ACC112 (cell line): ENCODE measurements around the gene LAIR2.

Experiments
- H2AFZ ChIP-seq: fragments of 200-600 bp; sonication (generic); one replicate; pipeline ENCODE4 v1.6.0; 2017; ENCODE audit warnings: antibody characterized with exemption, low read length; ENCODE audit not compliant: unreplicated experiment
- H3K27ac ChIP-seq: fragments of 200-600 bp; sonication (generic); 2 replicates; pipeline ENCODE4 v1.5.1; 2014; ENCODE audit warnings: low read depth, mild to moderate bottlenecking, antibody characterized with exemption, low read length, moderate library complexity
- H3K27me3 ChIP-seq: fragments of 200-600 bp; sonication (generic); 2 replicates; pipeline ENCODE4 v1.6.1; 2014; ENCODE audit warnings: mild to moderate bottlenecking, antibody characterized with exemption, low read length, moderate library complexity, mixed read lengths; ENCODE audit not compliant: insufficient read depth
- H3K36me3 ChIP-seq: fragments of 200-600 bp; sonication (generic); 2 replicates; pipeline ENCODE4 v1.6.1; 2016; ENCODE audit warnings: mild to moderate bottlenecking, antibody characterized with exemption, low read length, moderate library complexity, mixed read lengths; ENCODE audit not compliant: insufficient read depth
- H3K4me1 ChIP-seq: fragments of 200-600 bp; sonication (generic); one replicate; pipeline ENCODE4 v1.6.1; 2016; ENCODE audit warnings: low read length, mixed read lengths; ENCODE audit not compliant: insufficient read depth, unreplicated experiment, control insufficient read depth
- H3K4me3 ChIP-seq: fragments of 200-600 bp; sonication (generic); 2 replicates; pipeline ENCODE4 v1.5.1; 2014; ENCODE audit warnings: mild to moderate bottlenecking, low read depth, low read length
- H3K79me2 ChIP-seq: fragments of 200-600 bp; sonication (generic); one replicate; pipeline ENCODE4 v1.6.0; 2016; ENCODE audit warnings: low read length; ENCODE audit not compliant: control insufficient read depth, unreplicated experiment, insufficient read depth

LAIR2 gene

DNA sequence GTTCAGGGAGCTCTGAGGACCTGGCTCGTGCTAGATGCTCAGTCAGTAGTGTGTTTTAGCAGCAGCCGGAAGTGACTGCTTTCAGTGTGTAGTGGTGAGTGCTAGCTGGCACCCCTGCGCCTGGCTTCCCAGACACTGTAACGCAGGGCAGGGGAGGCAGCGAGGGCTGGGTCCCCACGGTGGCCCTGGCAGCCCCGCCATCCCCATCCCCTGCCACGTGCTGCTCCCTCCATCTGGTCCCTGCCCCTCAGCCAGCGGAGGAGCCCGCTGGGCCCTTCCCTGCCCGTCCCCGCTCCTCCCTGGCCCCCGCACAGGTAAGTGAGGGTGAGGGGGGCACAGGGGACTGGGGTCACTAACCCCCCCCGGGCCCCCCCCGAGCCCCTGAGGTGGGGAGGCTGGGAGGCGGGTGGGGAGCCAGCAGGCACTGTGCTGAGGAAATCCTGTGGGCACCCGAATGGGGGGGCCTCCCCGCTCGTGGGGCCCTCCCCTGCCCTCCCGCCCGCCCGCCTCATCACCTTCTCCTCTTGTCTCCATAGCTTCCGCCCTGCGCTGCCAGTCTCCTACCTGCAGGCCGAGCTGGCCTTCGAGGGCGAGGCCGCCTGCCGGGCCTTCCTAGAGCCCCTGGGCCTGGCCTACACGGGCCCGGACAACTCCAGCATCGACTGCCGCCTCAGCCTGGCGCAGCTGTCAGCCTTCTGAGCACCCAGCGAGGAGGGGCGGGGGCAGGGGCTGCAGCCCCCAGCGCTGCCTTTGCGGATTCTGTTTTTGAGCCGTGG, 42.2 kb upstream of the LAIR2 start:
- no peaks in the 10 kb centered on the region for H3K36me3 ChIP-seq
- H3K4me1 ChIP-seq, result peaks cover 6% of the 10 kb centered on the region
- H3K4me3 ChIP-seq, result no peak overlapping the region
- peaks cover 14% of the 10 kb centered on the region for H3K79me2 ChIP-seq
- no peak overlapping the region for H2AFZ ChIP-seq
- H3K27ac ChIP-seq, result no peak overlapping the region
- H3K27me3 ChIP-seq, result no peaks in the 10 kb centered on the region

GRCh38 chr19:54461210-54461609, 41.4 kb upstream of the LAIR2 start:
- Histone ChIP-seq H3K36me3 (no peaks in the 10 kb centered on the region), H3K27ac (no peak overlapping the region), H3K79me2 (peaks cover 12% of the 10 kb centered on the region)

GRCh38 chr19:54461613-54462012, 41.0 kb upstream of the LAIR2 start:
- Histone ChIP-seq H3K27ac (no peak overlapping the region), H3K27me3 (no peaks in the 10 kb centered on the region), H3K36me3 (no peaks in the 10 kb centered on the region), H3K4me3 (peak overlapping the region; percentile 80; the same call in 1 of the 2 replicates), H3K79me2 (peaks cover 12% of the 10 kb centered on the region), H3K4me1 (peaks cover 6% of the 10 kb centered on the region), H2AFZ (no peak overlapping the region)

More at GRCh38 chr19:54461210-54461609, 41.4 kb upstream of the LAIR2 start:
- H3K4me1 ChIP-seq, result peaks cover 6% of the 10 kb centered on the region
- H2AFZ ChIP-seq, result no peak overlapping the region
- H3K27me3 ChIP-seq, result no peaks in the 10 kb centered on the region
- H3K4me3 ChIP-seq, result no peak overlapping the region

GRCh38 chr19:54462047-54462654, 40.5 kb upstream of the LAIR2 start:
- H3K27ac ChIP-seq, result peak overlapping the region; percentile 90; the same call in 1 of the 2 replicates
- peaks cover 12% of the 10 kb centered on the region for H3K79me2 ChIP-seq
- H3K27me3 ChIP-seq, result no peaks in the 10 kb centered on the region
- peak overlapping the region; percentile 80 for H3K4me3 ChIP-seq
- H3K4me1 ChIP-seq, result peaks cover 6% of the 10 kb centered on the region
- H2AFZ ChIP-seq, result no peak overlapping the region
- H3K36me3 ChIP-seq, result no peaks in the 10 kb centered on the region

- Histone ChIP-seq H3K4me1 (peaks cover 6% of the 10 kb centered on the region), H2AFZ (no peak overlapping the region), H3K27me3 (no peaks in the 10 kb centered on the region), H3K79me2 (peaks cover 10% of the 10 kb centered on the region), H3K36me3 (no peaks in the 10 kb centered on the region), H3K4me3 (peak overlapping the region; percentile 80), H3K27ac (peak overlapping the region; percentile 90)
These were observed 39.7 kb upstream of the LAIR2 start for GRCh38 chr19:54462655-54463530.

DNA sequence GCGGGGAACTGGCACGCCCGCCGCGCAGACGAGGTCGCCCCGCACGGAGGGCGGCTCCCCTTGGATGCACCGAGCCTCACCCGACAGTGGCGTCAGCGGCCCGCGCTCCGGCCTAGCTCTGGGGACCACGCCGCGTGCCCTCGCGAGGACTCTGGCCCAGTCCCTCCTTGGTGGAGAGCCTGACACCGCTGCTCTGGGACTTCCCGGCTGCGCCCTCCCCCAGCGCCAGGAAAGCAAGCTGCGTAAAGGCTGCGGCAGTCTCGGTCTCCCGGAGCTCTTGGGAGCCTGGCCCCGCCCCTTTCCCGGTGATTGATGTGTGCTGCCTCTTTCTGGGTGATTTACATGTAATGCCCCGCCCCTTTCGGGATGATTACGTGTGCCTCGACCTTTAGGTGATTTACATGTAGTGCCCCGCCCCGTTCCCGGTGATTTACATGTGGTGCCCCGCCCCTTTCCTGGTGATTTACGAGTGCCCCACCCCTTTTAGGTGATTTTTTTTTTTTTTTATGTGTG, 39.0 kb upstream of the LAIR2 start, which contains the start of gene LENG9:
TSS of gene LENG9 (minus strand) at position 248 of the 513 bp plus-strand sequence. CDS start 252 bp downstream, outside the sequence.
- peak within 1 kb of the TSS; percentile 78 for H2AFZ ChIP-seq
- H3K36me3 ChIP-seq, result no peaks in the 10 kb centered on the region
- peaks cover 10% of the 10 kb centered on the region for H3K79me2 ChIP-seq
- peaks cover 6% of the 10 kb centered on the region for H3K4me1 ChIP-seq
- peak within 1 kb of the TSS; percentile 80 for H3K4me3 ChIP-seq
- peak within 1 kb of the TSS; percentile 90 for H3K27ac ChIP-seq
- H3K27me3 ChIP-seq, result no peaks in the 10 kb centered on the region

GRCh38 chr19:54464044-54464629, 38.5 kb upstream of the LAIR2 start:
- Histone ChIP-seq H3K27me3 (no peaks in the 10 kb centered on the region), H2AFZ (peak overlapping the region; percentile 78), H3K27ac (peak overlapping the region; percentile 90), H3K79me2 (peaks cover 5% of the 10 kb centered on the region), H3K4me3 (peak overlapping the region; percentile 80), H3K36me3 (no peaks in the 10 kb centered on the region), H3K4me1 (peaks cover 6% of the 10 kb centered on the region)

DNA sequence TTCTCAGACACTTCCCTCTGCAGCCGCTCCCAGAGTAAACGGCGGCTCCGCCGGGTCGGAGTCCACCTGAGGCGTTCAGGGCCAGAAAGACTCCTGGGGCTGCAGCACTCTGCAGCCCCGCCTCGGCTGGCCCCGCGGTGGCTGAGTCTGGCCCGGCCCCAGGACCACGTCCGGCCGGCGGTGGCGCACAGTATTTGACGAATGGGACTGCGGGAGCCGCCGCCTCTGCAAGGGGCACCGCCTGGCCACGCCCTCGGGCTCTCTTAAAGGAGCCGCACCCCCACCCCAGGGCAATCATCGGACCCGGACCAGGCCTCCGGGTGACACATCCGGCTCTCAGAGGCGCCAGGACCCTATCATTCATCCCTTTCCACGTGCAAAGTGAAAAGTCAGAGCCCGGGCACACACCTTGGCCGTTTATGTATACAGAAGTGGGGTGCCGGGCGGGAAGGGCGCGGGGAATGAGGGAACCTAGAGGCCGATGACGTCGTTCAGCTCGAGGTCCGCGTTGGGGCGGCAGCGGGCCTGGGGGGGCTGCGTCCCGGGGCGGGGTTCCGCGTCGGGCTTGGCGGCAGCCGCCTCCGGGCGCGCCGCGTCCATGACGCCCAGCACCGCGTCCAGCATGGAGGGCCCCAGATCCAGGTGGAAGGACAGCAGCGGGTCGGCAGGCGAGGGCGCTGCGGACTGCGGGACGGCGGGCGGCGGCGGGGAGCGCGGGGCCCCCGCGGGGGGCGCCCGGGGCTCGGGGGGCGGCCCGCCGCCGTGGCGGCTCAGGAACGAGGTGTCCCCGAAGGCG, 37.8 kb upstream of the LAIR2 start:
- H3K36me3 ChIP-seq, result no peaks in the 10 kb centered on the region
- H3K4me3 ChIP-seq, result peak overlapping the region; percentile 80
- peak overlapping the region; percentile 78 for H2AFZ ChIP-seq
- no peaks in the 10 kb centered on the region for H3K27me3 ChIP-seq
- peaks cover 6% of the 10 kb centered on the region for H3K4me1 ChIP-seq
- peaks cover 3% of the 10 kb centered on the region for H3K79me2 ChIP-seq
- peak overlapping the region; percentile 90 for H3K27ac ChIP-seq

GRCh38 chr19:54465426-54466109, 37.1 kb upstream of the LAIR2 start:
- Histone ChIP-seq H3K4me1 (peaks cover 6% of the 10 kb centered on the region), H3K36me3 (no peaks in the 10 kb centered on the region), H2AFZ (no peak overlapping the region), H3K27ac (no peak overlapping the region), H3K4me3 (no peak overlapping the region), H3K27me3 (no peaks in the 10 kb centered on the region), H3K79me2 (peaks cover 3% of the 10 kb centered on the region)
